GM12878 (cell line): Measurements from ENCODE around the gene CNTNAP5. TPM values are rescaled to one million over a fixed set of nuclear protein-coding genes. Genes with fewer than 3 reads are reported as not detected.

ENCODE experiments used
- ATAC-seq: fragments of 200-7000 bp; cut with Tn5 transposase; 3 replicates; pipeline ENCODE4 v1.9.1; 2020; ENCODE audit warnings: mild to moderate bottlenecking, moderate library complexity
- BruUV-seq: library from RNA; stranded (reverse); fragments of 400-500 nt; replicated peaks from 2 replicates; lab custom pipeline; 2021; lab: Mats Ljungman, UMichigan
- CTCF ChIA-PET: fragments of 300-600 bp; sonication (Branson Sonifier 250); formaldehyde crosslinking; extraction: SDS; loops from one replicate; lab custom pipeline; 2021; ENCODE audit warnings: inconsistent platforms; lab: Yijun Ruan, JAX
- POLR2A ChIA-PET: fragments of 350-600 bp; formaldehyde crosslinking; extraction: SDS; loops from one replicate; lab custom pipeline; 2021; ENCODE audit warnings: inconsistent platforms; lab: Charles Lee
- RAD21 ChIA-PET: fragments of 300-600 bp; sonication (Branson Sonifier 250); formaldehyde crosslinking; loops from one replicate; lab custom pipeline; 2023; ENCODE audit warnings: antibody characterized with exemption; ENCODE audit not compliant: unreplicated experiment; lab: Charles Lee
- SMC1A ChIA-PET: fragments of 300-600 bp; sonication (Branson Sonifier 250); formaldehyde crosslinking; loops from one replicate; lab custom pipeline; 2023; ENCODE audit not compliant: unreplicated experiment, uncharacterized antibody; lab: Charles Lee
- DNase-seq: peaks from one replicate; pipeline ENCODE4 v3.0.0-alpha.2; 2011; ENCODE audit warnings: low read depth, low spot score
- FAIRE-seq: peaks from 3 replicates; lab custom pipeline; 2011; peaks lifted over from hg19 to GRCh38; lab: Jason Lieb, UNC
- H2AFZ ChIP-seq: 2 replicates; pipeline ENCODE4 v1.6.0; 2011; ENCODE audit warnings: low read depth, low read length, control low read depth; ENCODE audit not compliant: control insufficient read depth
- H3K27ac ChIP-seq: 2 replicates; pipeline ENCODE4 v1.5.1; 2011; ENCODE audit warnings: control low read depth; ENCODE audit not compliant: control insufficient read depth, insufficient read depth
- H3K27me3 ChIP-seq, 2 experiments: replicated peaks in 1 of 2; 2 replicates each; pipeline versions ENCODE4 v1.6.0 to v1.6.1; 2011; ENCODE audit warnings: low read length in 1 of 2; ENCODE audit not compliant: control insufficient read depth in 2 of 2, insufficient read depth in 2 of 2
- H3K36me3 ChIP-seq, 2 experiments: 2 replicates each; pipeline ENCODE4 v1.5.1; 2011; ENCODE audit warnings: low read length in 1 of 2; ENCODE audit not compliant: control insufficient read depth in 2 of 2, insufficient read depth in 2 of 2
- H3K4me1 ChIP-seq: 2 replicates; pipeline ENCODE4 v1.6.1; 2011; ENCODE audit warnings: mild to moderate bottlenecking, low read length, moderate library complexity, mixed read lengths; ENCODE audit not compliant: control insufficient read depth, insufficient read depth
- H3K4me2 ChIP-seq: 2 replicates; pipeline ENCODE4 v1.6.0; 2011; ENCODE audit warnings: control low read depth; ENCODE audit not compliant: control insufficient read depth, insufficient read depth
- H3K4me3 ChIP-seq: fragments of 200-600 bp; sonication (generic); 2 replicates; pipeline ENCODE4 v1.5.1; 2016
- H3K79me2 ChIP-seq: 2 replicates; pipeline ENCODE4 v1.6.0; 2011; ENCODE audit warnings: low read length; ENCODE audit not compliant: control insufficient read depth, insufficient read depth
- H3K9ac ChIP-seq: 2 replicates; pipeline ENCODE4 v1.8.0; 2011; ENCODE audit warnings: low read length, control low read depth, mixed read lengths; ENCODE audit not compliant: control insufficient read depth, insufficient read depth
- H3K9me3 ChIP-seq: replicated peaks from 3 replicates; pipeline ENCODE4 v1.5.1; 2011; ENCODE audit warnings: mild to moderate bottlenecking, low read length; ENCODE audit not compliant: control insufficient read depth, insufficient read depth
- H4K20me1 ChIP-seq: 2 replicates; pipeline ENCODE4 v1.6.0; 2011; ENCODE audit not compliant: control insufficient read depth, insufficient read depth
- BCL11A ChIP-seq: IDR thresholded peaks from 2 replicates; pipeline ENCODE4 v1.6.1; 2011; ENCODE audit warnings: low read depth, low read length
- DPF2 ChIP-seq: fragments of 450-650 bp; IDR thresholded peaks from 2 replicates; pipeline ENCODE4 v1.6.1; 2017; ENCODE audit warnings: mild to moderate bottlenecking
- E2F4 ChIP-seq: IDR thresholded peaks from 2 replicates; pipeline ENCODE4 v1.6.1; 2012; ENCODE audit warnings: low read depth, low read length, improper control_type of control experiment
- E2F8 ChIP-seq: fragments of 450-650 bp; IDR thresholded peaks from 2 replicates; pipeline ENCODE4 v1.6.1; 2018; ENCODE audit warnings: mild to moderate bottlenecking, low read depth, moderate library complexity; ENCODE audit not compliant: partially characterized antibody
- EGR1 ChIP-seq, 2 experiments: IDR thresholded peaks; 1 replicate in 1 of 2; 2 replicates in 1 of 2; pipeline ENCODE4 v1.6.1; 2011 to 2012; ENCODE audit warnings: low read depth in 2 of 2, low read length in 2 of 2, borderline replicate concordance in 1 of 2, mild to moderate bottlenecking in 1 of 2, moderate library complexity in 1 of 2
- HCFC1 ChIP-seq: fragments of 150-350 bp; IDR thresholded peaks from 2 replicates; pipeline ENCODE4 v1.6.1; 2014; ENCODE audit warnings: low read length
- HDGF ChIP-seq: fragments of 450-650 bp; IDR thresholded peaks from 2 replicates; pipeline ENCODE4 v1.6.1; 2016; ENCODE audit warnings: antibody characterized with exemption
- MTA2 ChIP-seq: fragments of 450-650 bp; IDR thresholded peaks from 2 replicates; pipeline ENCODE4 v1.6.1; 2016; ENCODE audit warnings: low read depth, mild to moderate bottlenecking, moderate library complexity
- NR2C1 ChIP-seq: fragments of 450-650 bp; IDR thresholded peaks from 2 replicates; pipeline ENCODE4 v1.6.1; 2017; ENCODE audit warnings: antibody characterized with exemption, mild to moderate bottlenecking, moderate library complexity
- RBBP5 ChIP-seq: fragments of 200-600 bp; sonication (generic); conservative IDR thresholded peaks from 2 replicates; pipeline ENCODE4 v1.6.1; 2016
- SIX5 ChIP-seq: IDR thresholded peaks from 2 replicates; pipeline ENCODE4 v1.6.1; 2011; ENCODE audit warnings: mild to moderate bottlenecking, low read depth, low read length, moderate library complexity; ENCODE audit not compliant: severe bottlenecking
- SREBF1 ChIP-seq: IDR thresholded peaks from 2 replicates; pipeline ENCODE4 v1.6.1; 2012; ENCODE audit warnings: mild to moderate bottlenecking, low read length
- TBL1XR1 ChIP-seq: IDR thresholded peaks from 2 replicates; pipeline ENCODE4 v1.6.1; 2012; ENCODE audit warnings: low read depth, low read length, improper control_type of control experiment
- TCF12 ChIP-seq: IDR thresholded peaks from 2 replicates; pipeline ENCODE4 v1.6.1; 2011; ENCODE audit warnings: low read depth, mild to moderate bottlenecking, low read length
- TCF7 ChIP-seq: IDR thresholded peaks from 2 replicates; pipeline ENCODE4 v1.6.1; 2014; ENCODE audit warnings: antibody characterized with exemption, borderline replicate concordance
- USF1 ChIP-seq: IDR thresholded peaks from 2 replicates; pipeline ENCODE4 v1.6.1; 2011; ENCODE audit warnings: borderline replicate concordance, low read depth, mild to moderate bottlenecking, moderate library complexity, mixed read lengths, low read length; ENCODE audit not compliant: insufficient read depth; ENCODE audit errors: extremely low read length
- WGBS: methylation state at CpG from one replicate; pipeline ENCODE4 v1.1.6; 2016; ENCODE audit warnings: low lambda C conversion rate; ENCODE audit not compliant: insufficient replicate concordance, insufficient coverage; ENCODE audit errors: missing lambda C conversion rate; 5-methylcytosine and 5-hydroxymethylcytosine counted together
- in situ Hi-C: fragments of 300-500 bp; cut with MboI; formaldehyde crosslinking; loops from 9 replicates; pipeline ENCODE4 v1.14.3; 2018; ENCODE audit warnings: mixed read lengths
- intact Hi-C: fragments of 100-400 bp; cut with micrococcal nuclease; formaldehyde crosslinking; loops from one replicate; pipeline ENCODE4 v1.14.2; 2022; ENCODE audit not compliant: unreplicated experiment
- polyA plus RNA-seq, 11 experiments: library from polyadenylated mRNA; depleted of rRNA in 4 of 11; unstranded in 6 of 11; stranded (reverse) in 5 of 11; fragments of >200 nt; fragmentation: Nextera tagmentation in 4 of 11; fragmentation: Illumina TruSeq in 1 of 11; extraction: Ambion mirVana in 4 of 11; extraction: Trizol in 1 of 11; gene quantifications; 1 replicate in 1 of 11; 2 replicates in 10 of 11; pipeline versions ENCODE4 v1.2.1 to v1.2.3, GENCODE V29; 2011 to 2016; ENCODE audit warnings: inconsistent platforms in 2 of 11, missing spikeins in 2 of 11, low read depth in 1 of 11
- total RNA-seq, 4 experiments: library from RNA; depleted of rRNA in 3 of 4; stranded (reverse); fragments of >200 nt in 3 of 4; fragmentation: Illumina TruSeq in 1 of 4; extraction: Trizol in 1 of 4; gene quantifications; 2 replicates each; pipeline versions ENCODE4 v1.2.1 to v1.2.3, GENCODE V29; 2013 to 2021
- TF ChIP-seq, protein P1 (sequence below): fragments of 450-650 bp; IDR thresholded peaks from 2 replicates; pipeline ENCODE4 v1.6.1; 2017; ENCODE audit warnings: borderline replicate concordance

CNTNAP5 gene
- total and polyA plus RNA-seq, 10 of the 15 experiments (the other 5 are each of a cell fraction or from before 2014, with no cell fraction given), result not detected

GRCh38 chr2:124264551-124265091 lies 239.5 kb downstream of the CNTNAP5 start (continued):
- no peak for TF ChIP-seq E2F4

DNA sequence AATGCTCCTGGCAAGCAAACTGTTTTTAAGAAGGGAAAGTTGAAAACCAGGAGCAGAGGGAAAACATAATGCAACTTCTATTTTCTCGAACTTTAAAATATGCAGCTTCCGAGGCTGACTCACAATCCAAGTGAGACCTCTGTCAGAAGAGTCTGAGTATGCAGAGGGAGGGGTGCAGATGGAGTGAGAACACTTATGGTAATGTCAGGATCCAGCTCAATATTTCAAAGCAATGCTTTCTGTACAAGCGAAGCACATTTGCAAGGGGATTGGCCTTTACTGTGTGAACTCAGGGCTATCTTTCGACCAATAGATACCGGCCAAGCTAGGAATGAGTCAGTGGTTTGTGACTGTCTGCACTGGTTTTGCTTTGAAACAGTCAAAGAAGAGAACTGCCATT lies 242.7 kb downstream of the CNTNAP5 start:
- Histone ChIP-seq H3K27me3 (no peaks in the 10 kb centered on the region), H3K9ac (no peak overlapping the region), H3K9me3 (no peaks in the 10 kb centered on the region), H3K79me2 (no peaks in the 10 kb centered on the region), H3K36me3 (no peaks in the 10 kb centered on the region), H3K4me3 (no peak overlapping the region), H3K27ac (no peak overlapping the region), H3K4me2 (no peak overlapping the region), H4K20me1 (no peaks in the 10 kb centered on the region), H2AFZ (no peak overlapping the region), H3K4me1 (no peaks in the 10 kb centered on the region)
- intact Hi-C loops, result no loop called here
- ChIA-PET CTCF (no interaction called here), RAD21 (no interaction called here), POLR2A (no interaction called here), SMC1A (no interaction called here)
- no TSS peak for BruUV-seq
- WGBS, result 11% methylated on average over 5 of the region's 5 CpGs
- DNase-seq (no peak), ATAC-seq (no peak), FAIRE-seq (no peak)
- in situ Hi-C loops, result no loop called here
- no peak for TF ChIP-seq HCFC1
- no peak for TF ChIP-seq SREBF1
- no peak for TF ChIP-seq TBL1XR1
- no peak for TF ChIP-seq EGR1 (IDR thresholded peaks at IDR 0.05; ENCODE audit: borderline replicate concordance in 1 of 2, low read depth in 2 of 2, low read length in 2 of 2)
- TF ChIP-seq RBBP5, result no peak
- no peak for TF ChIP-seq HDGF
- TF ChIP-seq NR2C1, result no peak
- no peak for TF ChIP-seq DPF2
- TF ChIP-seq BCL11A, result no peak
- TF ChIP-seq, protein P1, sequence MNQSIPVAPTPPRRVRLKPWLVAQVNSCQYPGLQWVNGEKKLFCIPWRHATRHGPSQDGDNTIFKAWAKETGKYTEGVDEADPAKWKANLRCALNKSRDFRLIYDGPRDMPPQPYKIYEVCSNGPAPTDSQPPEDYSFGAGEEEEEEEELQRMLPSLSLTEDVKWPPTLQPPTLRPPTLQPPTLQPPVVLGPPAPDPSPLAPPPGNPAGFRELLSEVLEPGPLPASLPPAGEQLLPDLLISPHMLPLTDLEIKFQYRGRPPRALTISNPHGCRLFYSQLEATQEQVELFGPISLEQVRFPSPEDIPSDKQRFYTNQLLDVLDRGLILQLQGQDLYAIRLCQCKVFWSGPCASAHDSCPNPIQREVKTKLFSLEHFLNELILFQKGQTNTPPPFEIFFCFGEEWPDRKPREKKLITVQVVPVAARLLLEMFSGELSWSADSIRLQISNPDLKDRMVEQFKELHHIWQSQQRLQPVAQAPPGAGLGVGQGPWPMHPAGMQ, result no peak
- TF ChIP-seq SIX5, result no peak
- no peak for TF ChIP-seq MTA2
- no peak for TF ChIP-seq USF1
- no peak for TF ChIP-seq TCF7
- TF ChIP-seq E2F8, result no peak
- no peak for TF ChIP-seq TCF12
